GM18867 (cell line): Measurements from ENCODE around the gene TMEM60.
A peak's percentile ranks its signal among the peaks of the same experiment; 100 is the strongest.
"Not testable (repeated sequence)": the region's sequence is repeated elsewhere in the genome, so short reads cannot be mapped to it uniquely, and the experiment has no call there.

Experiments used
- ATAC-seq: cut with Tn5 transposase; IDR thresholded peaks from one replicate; pipeline ENCODE4 v1.9.1; 2021; ENCODE audit warnings: mild to moderate bottlenecking, moderate library complexity; ENCODE audit not compliant: unreplicated experiment

Gene TMEM60

GRCh38 chr7:77798394-77799077, at the start of gene TMEM60, which contains the start of gene PHTF2:
Gene TMEM60 (minus strand): TSS chr7:77798434. CDS start chr7:77794373, 4,061 bp downstream.
Gene PHTF2 (plus strand): TSS chr7:77798773.
- peak; percentile 92 for ATAC-seq

- no peak for ATAC-seq
Observed at GRCh38 chr7:77846317-77847092, 48.3 kb upstream of the TMEM60 start.

- ATAC-seq, result no peak
Observed at GRCh38 chr7:77843194-77843593, 45.0 kb upstream of the TMEM60 start.

GRCh38 chr7:77839919-77840318, 41.7 kb upstream of the TMEM60 start:
- no peak for ATAC-seq

GRCh38 chr7:77838929-77839491, 40.8 kb upstream of the TMEM60 start:
- no peak for ATAC-seq

GRCh38 chr7:77837966-77838365, 39.7 kb upstream of the TMEM60 start:
- no peak for ATAC-seq

GRCh38 chr7:77837275-77837674, 39.0 kb upstream of the TMEM60 start:
- ATAC-seq, result no peak

GRCh38 chr7:77836425-77836824, 38.2 kb upstream of the TMEM60 start:
- ATAC-seq, result not testable (repeated sequence)

- no peak for ATAC-seq
Observed at GRCh38 chr7:77833136-77833535, 34.9 kb upstream of the TMEM60 start.

- ATAC-seq, result no peak
Observed at GRCh38 chr7:77831953-77832352, 33.7 kb upstream of the TMEM60 start.

- no peak for ATAC-seq
Observed at GRCh38 chr7:77831481-77831880, 33.2 kb upstream of the TMEM60 start.

GRCh38 chr7:77830649-77831355, 32.6 kb upstream of the TMEM60 start:
- ATAC-seq, result no peak

GRCh38 chr7:77827999-77828398, 29.8 kb upstream of the TMEM60 start:
- ATAC-seq, result no peak

- ATAC-seq, result no peak
Observed at GRCh38 chr7:77826300-77826699, 28.1 kb upstream of the TMEM60 start.

GRCh38 chr7:77825131-77825530, 26.9 kb upstream of the TMEM60 start:
- no peak for ATAC-seq

- ATAC-seq, result no peak
Observed at GRCh38 chr7:77824636-77825035, 26.4 kb upstream of the TMEM60 start.

GRCh38 chr7:77823787-77824186, 25.6 kb upstream of the TMEM60 start:
- ATAC-seq, result peak; percentile 30

- ATAC-seq, result no peak
Observed at GRCh38 chr7:77822269-77822668, 24.0 kb upstream of the TMEM60 start.

GRCh38 chr7:77820967-77821366, 22.7 kb upstream of the TMEM60 start:
- ATAC-seq, result no peak

- ATAC-seq, result no peak
Observed at GRCh38 chr7:77819021-77819420, 20.8 kb upstream of the TMEM60 start.

GRCh38 chr7:77813180-77813579, 14.9 kb upstream of the TMEM60 start:
- ATAC-seq, result no peak
